Mesendoderm (in vitro differentiated cells): ENCODE measurements around the gene PTPN12.
"Not testable (repeated sequence)": the region's sequence is repeated elsewhere in the genome, so short reads cannot be mapped to it uniquely, and the experiment has no call there.

Experiments used
- DNase-seq: peaks from one replicate; pipeline ENCODE4 v3.0.0; 2013
- H2AK5ac ChIP-seq: 2 replicates; pipeline ENCODE4 v1.6.1; 2013; ENCODE audit warnings: low read length, inconsistent platforms
- H2BK120ac ChIP-seq: 2 replicates; pipeline ENCODE4 v1.6.1; 2013; ENCODE audit warnings: low read depth, mild to moderate bottlenecking, low read length, moderate library complexity, mixed read lengths
- H2BK15ac ChIP-seq: replicated peaks from 2 replicates; pipeline ENCODE4 v1.6.1; 2013; ENCODE audit warnings: low read depth, mild to moderate bottlenecking, moderate library complexity
- H2BK5ac ChIP-seq: 2 replicates; pipeline ENCODE4 v1.6.1; 2013; ENCODE audit warnings: low read length, inconsistent platforms
- H3K18ac ChIP-seq: 2 replicates; pipeline ENCODE4 v1.6.1; 2013; ENCODE audit warnings: mild to moderate bottlenecking, low read length, mixed read lengths
- H3K23ac ChIP-seq: one replicate; pipeline ENCODE4 v1.6.1; 2013; ENCODE audit warnings: low read length
- H3K27ac ChIP-seq: 2 replicates; pipeline ENCODE4 v1.5.1; 2013; ENCODE audit warnings: low read depth, mild to moderate bottlenecking, inconsistent platforms, low read length, moderate library complexity
- H3K27me3 ChIP-seq: 2 replicates; pipeline ENCODE4 v1.6.1; 2013; ENCODE audit warnings: low read length, control low read depth, mild to moderate bottlenecking, inconsistent platforms; ENCODE audit not compliant: insufficient read depth, poor library complexity
- H3K36me3 ChIP-seq: 2 replicates; pipeline ENCODE4 v1.6.1; 2013; ENCODE audit warnings: low read length, inconsistent platforms; ENCODE audit not compliant: control insufficient read depth, insufficient read depth
- H3K4ac ChIP-seq: one replicate; pipeline ENCODE4 v1.6.1; 2013; ENCODE audit warnings: low read depth, mild to moderate bottlenecking, low read length, moderate library complexity
- H3K4me1 ChIP-seq: 2 replicates; pipeline ENCODE4 v1.6.1; 2013; ENCODE audit warnings: low read depth, low read length, inconsistent platforms; ENCODE audit not compliant: control insufficient read depth
- H3K4me2 ChIP-seq: 2 replicates; pipeline ENCODE4 v1.6.1; 2013; ENCODE audit warnings: low read length
- H3K4me3 ChIP-seq: 2 replicates; pipeline ENCODE4 v1.5.1; 2013; ENCODE audit warnings: mild to moderate bottlenecking, low read length
- H3K56ac ChIP-seq: one replicate; pipeline ENCODE4 v1.6.1; 2013; ENCODE audit warnings: low read length
- H3K79me1 ChIP-seq: 2 replicates; pipeline ENCODE4 v1.6.1; 2013; ENCODE audit warnings: low read length, inconsistent platforms
- H3K79me2 ChIP-seq: 2 replicates; pipeline ENCODE4 v1.6.1; 2013; ENCODE audit warnings: mild to moderate bottlenecking, low read length; ENCODE audit not compliant: control insufficient read depth, insufficient read depth
- H3K9ac ChIP-seq: 2 replicates; pipeline ENCODE4 v1.6.1; 2013; ENCODE audit warnings: low read length, inconsistent platforms
- H4K5ac ChIP-seq: one replicate; pipeline ENCODE4 v1.6.1; 2013; ENCODE audit warnings: low read length
- H4K8ac ChIP-seq: one replicate; pipeline ENCODE4 v1.6.1; 2013; ENCODE audit warnings: low read depth, mild to moderate bottlenecking, control low read depth, low read length, moderate library complexity
- WGBS: extraction: QIAGEN DNeasy Blood & Tissue Kit; methylation state at CpG from one replicate; pipeline ENCODE4 v1.1.7; 2013; ENCODE audit warnings: low lambda C conversion rate, missing lambda C conversion rate; ENCODE audit not compliant: insufficient coverage; ENCODE audit errors: extremely low coverage; 5-methylcytosine and 5-hydroxymethylcytosine counted together

The PTPN12 gene

DNA sequence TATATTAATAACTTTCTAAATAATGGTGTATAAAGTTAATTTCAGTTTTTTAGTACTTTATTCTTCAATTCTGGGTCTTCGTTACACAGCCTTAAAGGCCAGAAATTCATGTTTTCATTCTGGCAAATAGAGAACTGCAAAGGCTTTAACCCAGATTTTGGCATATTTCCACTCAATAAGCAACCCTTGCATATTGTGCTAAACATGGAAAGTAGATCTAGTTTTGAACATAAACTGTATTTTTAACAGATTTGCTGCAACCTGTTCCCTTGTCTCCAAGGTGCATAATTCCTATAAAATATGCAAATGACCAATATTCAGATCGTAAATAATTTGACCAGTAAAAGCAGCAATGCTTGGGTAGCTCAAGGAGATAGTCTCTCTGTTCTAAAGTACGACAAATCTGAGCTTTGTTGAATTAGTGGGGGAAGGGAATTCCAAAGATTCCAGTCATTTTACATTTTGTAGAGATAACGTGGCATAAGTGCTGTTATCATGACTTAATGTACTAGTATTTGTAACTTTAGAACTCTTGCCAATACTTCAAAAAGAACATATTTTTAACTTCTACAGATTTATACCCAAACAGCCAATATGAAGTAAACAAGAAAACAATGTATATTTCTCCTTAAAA is 112.7 kb downstream of the PTPN12 start:
- no CpG with 5 or more reads among the region's 4 CpGs for WGBS
- H4K5ac ChIP-seq = no peak overlapping the region
- no peaks in the 10 kb centered on the region for H3K27me3 ChIP-seq
- no peaks in the 10 kb centered on the region for H3K79me1 ChIP-seq
- no peak overlapping the region for H2BK120ac ChIP-seq
- no peak overlapping the region for H2BK5ac ChIP-seq
- no peak overlapping the region for H2BK15ac ChIP-seq
- H3K36me3 ChIP-seq = peaks cover 1% of the 10 kb centered on the region
- no peaks in the 10 kb centered on the region for H3K4me1 ChIP-seq
- no peak overlapping the region for H2AK5ac ChIP-seq
- no peak overlapping the region for H3K23ac ChIP-seq
- no peak overlapping the region for H3K4me3 ChIP-seq
- H4K8ac ChIP-seq = no peak overlapping the region
- H3K4ac ChIP-seq = no peak overlapping the region
- H3K18ac ChIP-seq = no peak overlapping the region
- no peak overlapping the region for H3K27ac ChIP-seq
- no peak overlapping the region for H3K9ac ChIP-seq
- H3K56ac ChIP-seq = no peak overlapping the region
- DNase-seq = peak; percentile 52
- H3K4me2 ChIP-seq = no peak overlapping the region
- no peaks in the 10 kb centered on the region for H3K79me2 ChIP-seq

DNA sequence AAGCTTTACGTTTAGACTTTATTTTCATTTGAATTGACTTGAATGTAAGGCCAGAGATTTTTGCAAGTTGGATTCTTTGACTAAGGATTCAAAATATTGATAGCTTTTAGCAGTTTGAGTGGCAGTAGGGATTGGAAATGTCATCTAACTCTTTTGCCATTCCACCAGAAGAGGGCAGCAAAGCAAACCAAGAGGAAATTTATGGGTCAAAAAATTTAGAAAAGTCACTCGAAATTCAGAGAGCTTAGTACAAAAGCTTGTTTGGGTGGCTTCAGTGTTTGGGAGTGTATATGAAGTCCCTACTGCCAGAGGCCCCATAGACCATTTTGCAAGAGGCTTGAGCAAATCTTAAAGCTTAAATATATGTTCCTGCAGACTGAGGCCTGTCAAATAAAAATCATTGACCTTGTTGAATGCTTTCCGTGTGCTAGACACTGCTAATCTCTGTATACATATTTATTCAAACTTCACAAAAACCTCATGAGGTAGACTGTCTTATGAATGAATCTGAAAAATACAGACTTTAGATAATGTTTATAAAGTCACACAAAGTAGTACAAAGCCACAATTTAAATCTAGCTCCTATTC is 114.6 kb downstream of the PTPN12 start:
- H2BK15ac ChIP-seq = no peak overlapping the region
- peaks cover 1% of the 10 kb centered on the region for H3K36me3 ChIP-seq
- H3K4ac ChIP-seq = no peak overlapping the region
- no peak overlapping the region for H2BK120ac ChIP-seq
- H4K8ac ChIP-seq = no peak overlapping the region
- H3K27me3 ChIP-seq = no peaks in the 10 kb centered on the region
- no peak overlapping the region for H3K56ac ChIP-seq
- DNase-seq = peak; percentile 44
- no peak overlapping the region for H3K27ac ChIP-seq
- H3K18ac ChIP-seq = no peak overlapping the region
- no peak overlapping the region for H2AK5ac ChIP-seq
- no peaks in the 10 kb centered on the region for H3K79me2 ChIP-seq
- H3K4me3 ChIP-seq = no peak overlapping the region
- H2BK5ac ChIP-seq = no peak overlapping the region
- no peak overlapping the region for H3K4me2 ChIP-seq
- H3K23ac ChIP-seq = no peak overlapping the region
- H4K5ac ChIP-seq = no peak overlapping the region
- no CpG with 5 or more reads among the region's 3 CpGs for WGBS
- H3K9ac ChIP-seq = no peak overlapping the region
- no peaks in the 10 kb centered on the region for H3K4me1 ChIP-seq
- no peaks in the 10 kb centered on the region for H3K79me1 ChIP-seq

GRCh38 chr7:77652826-77653225 is 115.7 kb downstream of the PTPN12 start:
- H3K4me1 ChIP-seq, H3K27ac ChIP-seq, H4K8ac ChIP-seq, H3K4ac ChIP-seq, H3K23ac ChIP-seq, H2BK15ac ChIP-seq, DNase-seq, H3K79me2 ChIP-seq, H3K4me2 ChIP-seq, H3K9ac ChIP-seq, H3K79me1 ChIP-seq, H3K18ac ChIP-seq, H3K36me3 ChIP-seq, H3K27me3 ChIP-seq, H2BK5ac ChIP-seq, H3K56ac ChIP-seq, H4K5ac ChIP-seq, H2AK5ac ChIP-seq, H3K4me3 ChIP-seq, H2BK120ac ChIP-seq: not testable (repeated sequence)
- WGBS = no CpG with 5 or more reads among the region's 12 CpGs

DNA sequence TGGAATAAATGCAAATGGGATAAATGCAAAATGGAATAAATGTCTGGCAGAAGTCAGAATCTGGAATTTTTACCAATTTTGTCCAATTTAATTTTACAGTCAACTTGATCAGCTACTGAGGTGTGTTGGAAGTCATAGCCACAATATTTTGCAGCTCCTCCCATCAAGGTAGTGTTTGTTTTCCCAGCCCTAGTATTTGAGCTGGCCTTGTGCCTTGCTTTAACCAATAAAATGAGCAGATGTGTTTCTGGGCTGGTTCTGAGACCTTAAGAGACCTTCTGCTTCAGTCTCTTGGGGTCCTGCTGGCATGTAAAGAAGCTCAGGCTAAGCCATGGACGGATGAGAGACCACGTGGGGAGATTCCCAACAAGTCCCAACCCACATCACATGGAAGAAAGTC is 116.5 kb downstream of the PTPN12 start:
- Histone ChIP-seq H2BK15ac (no peak overlapping the region), H3K18ac (no peak overlapping the region), H3K23ac (no peak overlapping the region), H4K5ac (no peak overlapping the region), H3K79me1 (no peaks in the 10 kb centered on the region), H3K4ac (no peak overlapping the region), H3K4me2 (no peak overlapping the region), H2AK5ac (no peak overlapping the region), H3K4me3 (no peak overlapping the region), H2BK120ac (no peak overlapping the region), H3K9ac (no peak overlapping the region), H3K27ac (no peak overlapping the region), H3K36me3 (peaks cover 1% of the 10 kb centered on the region), H4K8ac (no peak overlapping the region), H3K79me2 (no peaks in the 10 kb centered on the region), H3K27me3 (no peaks in the 10 kb centered on the region), H3K4me1 (no peaks in the 10 kb centered on the region), H3K56ac (no peak overlapping the region), H2BK5ac (no peak overlapping the region)
- no peak for DNase-seq
- WGBS = no CpG with 5 or more reads among the region's 2 CpGs

GRCh38 chr7:77655356-77655755 is 118.3 kb downstream of the PTPN12 start:
- Histone ChIP-seq H3K27me3 (no peaks in the 10 kb centered on the region), H3K4ac (no peak overlapping the region), H2BK15ac (no peak overlapping the region), H2BK120ac (no peak overlapping the region), H4K8ac (no peak overlapping the region), H3K79me2 (no peaks in the 10 kb centered on the region), H3K36me3 (peaks cover 1% of the 10 kb centered on the region), H3K23ac (no peak overlapping the region), H3K9ac (no peak overlapping the region), H2AK5ac (no peak overlapping the region), H4K5ac (no peak overlapping the region), H3K4me3 (no peak overlapping the region), H3K4me2 (no peak overlapping the region), H3K18ac (no peak overlapping the region), H2BK5ac (no peak overlapping the region), H3K79me1 (no peaks in the 10 kb centered on the region), H3K4me1 (no peaks in the 10 kb centered on the region), H3K27ac (no peak overlapping the region), H3K56ac (no peak overlapping the region)
- no CpG with 5 or more reads among the region's 1 CpG for WGBS
- no peak for DNase-seq
